H1 (cell line): ENCODE data around the gene INO80.

Experiments
- EP300 ChIP-seq, 2 experiments: IDR thresholded peaks; 1 replicate in 1 of 2; 2 replicates in 1 of 2; pipeline ENCODE4 v1.6.1; 2011 to 2012; ENCODE audit warnings: low read depth in 2 of 2, low read length in 2 of 2, mild to moderate bottlenecking in 2 of 2, borderline replicate concordance in 1 of 2, inconsistent platforms in 1 of 2, moderate library complexity in 1 of 2
- HDAC2 ChIP-seq, 2 experiments: fragments of 300-600 bp in 1 of 2; sonication (generic) in 1 of 2; IDR thresholded peaks; 2 replicates each; pipeline ENCODE4 v1.6.1; 2011 to 2012; ENCODE audit warnings: low read depth in 2 of 2, low read length in 2 of 2, mild to moderate bottlenecking in 2 of 2, moderate library complexity in 2 of 2, borderline replicate concordance in 1 of 2, inconsistent platforms in 1 of 2
- KDM1A ChIP-seq: fragments of 200-600, 300-600 bp; sonication (generic); IDR thresholded peaks from 2 replicates; pipeline ENCODE4 v1.7.1; 2016; ENCODE audit warnings: mild to moderate bottlenecking, low read length, borderline replicate concordance
- POLR2A ChIP-seq, 2 experiments: IDR thresholded peaks; 1 replicate in 1 of 2; 2 replicates in 1 of 2; pipeline ENCODE4 v1.6.1; 2011; ENCODE audit warnings: low read depth in 2 of 2, low read length in 2 of 2, mild to moderate bottlenecking in 2 of 2; ENCODE audit errors: control extremely low read depth in 1 of 2
- TF ChIP-seq, protein P1 (sequence below): IDR thresholded peaks from 2 replicates; pipeline ENCODE4 v1.6.1; 2011; ENCODE audit warnings: low read length, improper control_type of control experiment
- TF ChIP-seq, protein P2 (sequence below), 3 experiments: IDR thresholded peaks; 1 replicate in 2 of 3; 2 replicates in 1 of 3; pipeline versions ENCODE4 v1.5.1 to v1.6.1; 2011; ENCODE audit warnings: low read length in 3 of 3, mild to moderate bottlenecking in 3 of 3, inconsistent platforms in 2 of 3, low read depth in 1 of 3, moderate library complexity in 1 of 3; ENCODE audit not compliant: insufficient read depth in 1 of 3; ENCODE audit errors: control extremely low read depth in 1 of 3
- TF ChIP-seq, protein P3 (sequence below): IDR thresholded peaks from 2 replicates; pipeline ENCODE4 v1.6.1; 2011; ENCODE audit warnings: low read depth, mild to moderate bottlenecking, low read length; ENCODE audit not compliant: insufficient read depth
- TF ChIP-seq, protein P4 (sequence below): IDR thresholded peaks from 2 replicates; pipeline ENCODE4 v1.6.1; 2012; ENCODE audit warnings: inconsistent platforms

DNA sequence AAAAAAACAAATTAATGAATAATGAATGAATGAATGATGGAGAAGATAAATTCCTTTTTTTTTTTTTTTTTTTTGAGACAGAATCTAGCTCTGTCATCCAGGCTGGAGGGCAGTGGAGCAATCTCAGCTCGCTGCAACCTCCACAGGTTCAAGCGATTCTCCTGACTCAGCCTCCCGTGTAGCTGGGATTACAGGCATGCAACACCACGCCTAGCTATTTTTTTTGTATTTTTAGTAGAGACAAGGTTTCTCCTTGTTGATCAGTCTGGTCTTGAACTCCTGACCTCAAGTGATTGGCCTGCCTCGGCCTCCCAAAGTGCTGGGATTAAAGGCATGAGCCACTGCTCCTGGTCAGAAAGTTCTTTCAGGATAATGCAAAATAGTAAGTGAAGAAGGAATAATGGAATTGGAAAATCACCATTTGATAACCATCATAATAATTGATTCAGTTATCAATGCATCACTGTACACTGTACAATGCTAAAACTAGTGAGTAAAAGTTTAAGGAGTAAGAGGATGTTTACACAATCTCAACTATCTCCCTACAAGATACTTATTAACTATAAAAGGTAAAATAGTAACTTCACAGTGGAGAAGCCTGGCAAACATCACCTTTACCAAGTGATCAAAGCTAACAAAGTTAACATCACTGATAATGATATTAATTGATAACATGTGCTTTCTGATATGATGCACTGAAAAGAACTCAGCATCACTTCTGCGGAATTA lies 12.3 kb upstream of the INO80 start:
- TF ChIP-seq POLR2A (IDR thresholded peaks at IDR 0.05; ENCODE audit: control extremely low read depth in 1 of 2, low read depth in 2 of 2, low read length in 2 of 2) = no peak
- no peak for TF ChIP-seq HDAC2 (IDR thresholded peaks at IDR 0.05; ENCODE audit: borderline replicate concordance in 1 of 2, low read depth in 2 of 2, low read length in 2 of 2)
- TF ChIP-seq, protein P1, sequence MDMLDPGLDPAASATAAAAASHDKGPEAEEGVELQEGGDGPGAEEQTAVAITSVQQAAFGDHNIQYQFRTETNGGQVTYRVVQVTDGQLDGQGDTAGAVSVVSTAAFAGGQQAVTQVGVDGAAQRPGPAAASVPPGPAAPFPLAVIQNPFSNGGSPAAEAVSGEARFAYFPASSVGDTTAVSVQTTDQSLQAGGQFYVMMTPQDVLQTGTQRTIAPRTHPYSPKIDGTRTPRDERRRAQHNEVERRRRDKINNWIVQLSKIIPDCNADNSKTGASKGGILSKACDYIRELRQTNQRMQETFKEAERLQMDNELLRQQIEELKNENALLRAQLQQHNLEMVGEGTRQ = no peak
- no peak for TF ChIP-seq EP300 (IDR thresholded peaks at IDR 0.05; ENCODE audit: borderline replicate concordance in 1 of 2, low read depth in 2 of 2, low read length in 2 of 2)
- TF ChIP-seq, protein P2, sequence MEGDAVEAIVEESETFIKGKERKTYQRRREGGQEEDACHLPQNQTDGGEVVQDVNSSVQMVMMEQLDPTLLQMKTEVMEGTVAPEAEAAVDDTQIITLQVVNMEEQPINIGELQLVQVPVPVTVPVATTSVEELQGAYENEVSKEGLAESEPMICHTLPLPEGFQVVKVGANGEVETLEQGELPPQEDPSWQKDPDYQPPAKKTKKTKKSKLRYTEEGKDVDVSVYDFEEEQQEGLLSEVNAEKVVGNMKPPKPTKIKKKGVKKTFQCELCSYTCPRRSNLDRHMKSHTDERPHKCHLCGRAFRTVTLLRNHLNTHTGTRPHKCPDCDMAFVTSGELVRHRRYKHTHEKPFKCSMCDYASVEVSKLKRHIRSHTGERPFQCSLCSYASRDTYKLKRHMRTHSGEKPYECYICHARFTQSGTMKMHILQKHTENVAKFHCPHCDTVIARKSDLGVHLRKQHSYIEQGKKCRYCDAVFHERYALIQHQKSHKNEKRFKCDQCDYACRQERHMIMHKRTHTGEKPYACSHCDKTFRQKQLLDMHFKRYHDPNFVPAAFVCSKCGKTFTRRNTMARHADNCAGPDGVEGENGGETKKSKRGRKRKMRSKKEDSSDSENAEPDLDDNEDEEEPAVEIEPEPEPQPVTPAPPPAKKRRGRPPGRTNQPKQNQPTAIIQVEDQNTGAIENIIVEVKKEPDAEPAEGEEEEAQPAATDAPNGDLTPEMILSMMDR (IDR thresholded peaks at IDR 0.05; ENCODE audit: control extremely low read depth in 1 of 3, insufficient read depth in 1 of 3, low read depth in 1 of 3, low read length in 3 of 3) = no peak
- no peak for TF ChIP-seq KDM1A
- TF ChIP-seq, protein P3, sequence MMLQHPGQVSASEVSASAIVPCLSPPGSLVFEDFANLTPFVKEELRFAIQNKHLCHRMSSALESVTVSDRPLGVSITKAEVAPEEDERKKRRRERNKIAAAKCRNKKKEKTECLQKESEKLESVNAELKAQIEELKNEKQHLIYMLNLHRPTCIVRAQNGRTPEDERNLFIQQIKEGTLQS = no peak
- TF ChIP-seq, protein P4, sequence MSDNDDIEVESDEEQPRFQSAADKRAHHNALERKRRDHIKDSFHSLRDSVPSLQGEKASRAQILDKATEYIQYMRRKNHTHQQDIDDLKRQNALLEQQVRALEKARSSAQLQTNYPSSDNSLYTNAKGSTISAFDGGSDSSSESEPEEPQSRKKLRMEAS = no peak
